PC-9 (cell line): ENCODE data around the gene DDAH2.

ENCODE experiments used
- EZH2 ChIP-seq: fragments of 200-600 bp; sonication (generic); IDR thresholded peaks from 2 replicates; pipeline ENCODE4 v1.8.0; 2017; ENCODE audit warnings: antibody characterized with exemption, low read depth
- TF ChIP-seq, protein P1 (sequence below): fragments of 200-600 bp; sonication (generic); conservative IDR thresholded peaks from 2 replicates; pipeline ENCODE4 v1.6.1; 2017; ENCODE audit warnings: mixed run types, antibody characterized with exemption, mild to moderate bottlenecking, moderate library complexity

DNA sequence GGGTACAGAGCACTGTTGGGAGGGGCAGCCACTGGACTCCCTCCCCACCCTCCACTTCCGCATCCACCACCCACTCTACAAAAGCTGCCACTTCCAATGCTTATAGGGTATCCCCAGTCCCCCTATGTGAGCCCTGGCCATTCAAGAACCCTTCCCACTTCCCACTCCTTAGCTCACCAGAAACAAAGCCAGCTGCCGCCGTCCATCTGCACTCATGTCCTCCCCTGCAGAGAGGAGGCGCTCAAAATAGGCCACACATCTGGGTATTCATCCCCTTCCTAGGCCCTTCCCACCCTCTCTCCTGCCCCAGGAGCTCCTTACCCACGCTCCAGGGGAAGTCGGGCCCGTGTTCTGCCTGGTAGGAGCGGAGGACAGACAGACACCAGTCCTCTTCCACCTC lies 41.8 kb downstream of the DDAH2 start:
- TF ChIP-seq, protein P1, sequence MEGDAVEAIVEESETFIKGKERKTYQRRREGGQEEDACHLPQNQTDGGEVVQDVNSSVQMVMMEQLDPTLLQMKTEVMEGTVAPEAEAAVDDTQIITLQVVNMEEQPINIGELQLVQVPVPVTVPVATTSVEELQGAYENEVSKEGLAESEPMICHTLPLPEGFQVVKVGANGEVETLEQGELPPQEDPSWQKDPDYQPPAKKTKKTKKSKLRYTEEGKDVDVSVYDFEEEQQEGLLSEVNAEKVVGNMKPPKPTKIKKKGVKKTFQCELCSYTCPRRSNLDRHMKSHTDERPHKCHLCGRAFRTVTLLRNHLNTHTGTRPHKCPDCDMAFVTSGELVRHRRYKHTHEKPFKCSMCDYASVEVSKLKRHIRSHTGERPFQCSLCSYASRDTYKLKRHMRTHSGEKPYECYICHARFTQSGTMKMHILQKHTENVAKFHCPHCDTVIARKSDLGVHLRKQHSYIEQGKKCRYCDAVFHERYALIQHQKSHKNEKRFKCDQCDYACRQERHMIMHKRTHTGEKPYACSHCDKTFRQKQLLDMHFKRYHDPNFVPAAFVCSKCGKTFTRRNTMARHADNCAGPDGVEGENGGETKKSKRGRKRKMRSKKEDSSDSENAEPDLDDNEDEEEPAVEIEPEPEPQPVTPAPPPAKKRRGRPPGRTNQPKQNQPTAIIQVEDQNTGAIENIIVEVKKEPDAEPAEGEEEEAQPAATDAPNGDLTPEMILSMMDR, result no peak
- TF ChIP-seq EZH2, result no peak
